Measurements from ENCODE around the gene CD55.

- TF ChIP-seq CTCF (IDR thresholded peaks at IDR 0.05) (no peak), POLR2AphosphoS5 (IDR thresholded peaks at IDR 0.05) (no peak)
Measured at GRCh38 chr1:207305489-207305873, 16.0 kb upstream of the CD55 start.
